Neutrophil (primary cell): ENCODE data around the gene REL.
A peak's percentile ranks its signal among the peaks of the same experiment; 100 is the strongest.

ENCODE experiments used
- H3K27ac ChIP-seq: fragments of 200-600 bp; sonication (generic); 2 replicates; pipeline ENCODE4 v1.5.1; 2016; ENCODE audit warnings: mild to moderate bottlenecking, moderate library complexity
- H3K27me3 ChIP-seq: fragments of 200-600 bp; sonication (generic); 2 replicates; pipeline ENCODE4 v1.6.0; 2016; ENCODE audit warnings: mild to moderate bottlenecking
- H3K36me3 ChIP-seq: fragments of 200-600 bp; sonication (generic); 2 replicates; pipeline ENCODE4 v1.5.1; 2017
- H3K4me1 ChIP-seq, 2 experiments: fragments of 200-600 bp in 1 of 2; sonication (generic) in 1 of 2; 1 replicate in 1 of 2; 2 replicates in 1 of 2; pipeline versions ENCODE4 v1.5.1 to v1.6.1; 2013 to 2016; ENCODE audit warnings: low read depth in 1 of 2, low read length in 1 of 2, mild to moderate bottlenecking in 1 of 2, moderate library complexity in 1 of 2; ENCODE audit not compliant: control insufficient read depth in 1 of 2, insufficient read depth in 1 of 2
- H3K4me3 ChIP-seq, 2 experiments: fragments of 200-600 bp in 1 of 2; sonication (generic) in 1 of 2; 1 replicate in 1 of 2; 2 replicates in 1 of 2; pipeline ENCODE4 v1.5.1; 2013 to 2016; ENCODE audit warnings: low read depth in 1 of 2, low read length in 1 of 2, mild to moderate bottlenecking in 1 of 2, moderate library complexity in 1 of 2
- H3K9me3 ChIP-seq: fragments of 200-600 bp; sonication (generic); 2 replicates; pipeline ENCODE4 v1.5.1; 2016
- CTCF ChIP-seq: fragments of 200-600 bp; sonication (generic); IDR thresholded peaks from 2 replicates; pipeline ENCODE4 v1.5.1; 2016; ENCODE audit warnings: antibody characterized with exemption

The REL gene

GRCh38 chr2:60948926-60949579 is 67.7 kb downstream of the REL start:
- no peaks in the 10 kb centered on the region for H3K27me3 ChIP-seq
- no peak overlapping the region for H3K4me3 ChIP-seq
- H3K36me3 ChIP-seq, result no peaks in the 10 kb centered on the region
- peaks cover 9% of the 10 kb centered on the region in 2 experiments for H3K4me1 ChIP-seq
- H3K9me3 ChIP-seq, result no peaks in the 10 kb centered on the region
- TF ChIP-seq CTCF, result no peak
- H3K27ac ChIP-seq, result no peak overlapping the region

- no peaks in the 10 kb centered on the region for H3K9me3 ChIP-seq
- no peaks in the 10 kb centered on the region for H3K27me3 ChIP-seq
- TF ChIP-seq CTCF, result no peak
- peak overlapping the region; percentile 66 for H3K27ac ChIP-seq
- H3K4me1 ChIP-seq, result peaks cover 17 to 19% of the 10 kb centered on the region in 2 experiments
- H3K4me3 ChIP-seq, result no peak overlapping the region
- no peaks in the 10 kb centered on the region for H3K36me3 ChIP-seq
Measured at GRCh38 chr2:60954139-60954538, 72.8 kb downstream of the REL start.

- Histone ChIP-seq H3K9me3 (no peaks in the 10 kb centered on the region), H3K36me3 (peaks cover 4% of the 10 kb centered on the region), H3K27me3 (no peaks in the 10 kb centered on the region), H3K4me1 (peaks cover 32 to 33% of the 10 kb centered on the region in 2 experiments), H3K27ac (no peak overlapping the region), H3K4me3 (no peak overlapping the region)
- TF ChIP-seq CTCF, result no peak
Measured at GRCh38 chr2:60957224-60957623, 75.8 kb downstream of the REL start.

- no peak overlapping the region for H3K27ac ChIP-seq
- no peak for TF ChIP-seq CTCF
- H3K27me3 ChIP-seq, result no peaks in the 10 kb centered on the region
- no peaks in the 10 kb centered on the region for H3K9me3 ChIP-seq
- H3K4me1 ChIP-seq, result peaks cover 33 to 34% of the 10 kb centered on the region in 2 experiments
- H3K36me3 ChIP-seq, result peaks cover 4% of the 10 kb centered on the region
- H3K4me3 ChIP-seq, result no peak overlapping the region
Measured at GRCh38 chr2:60957643-60958042, 76.3 kb downstream of the REL start.

GRCh38 chr2:60958361-60958760 is 77.0 kb downstream of the REL start:
- TF ChIP-seq CTCF, result no peak
- no peak overlapping the region for H3K4me3 ChIP-seq
- peaks cover 4% of the 10 kb centered on the region for H3K36me3 ChIP-seq
- H3K27me3 ChIP-seq, result no peaks in the 10 kb centered on the region
- H3K27ac ChIP-seq, result no peak overlapping the region
- no peaks in the 10 kb centered on the region for H3K9me3 ChIP-seq
- H3K4me1 ChIP-seq, result peaks cover 31 to 32% of the 10 kb centered on the region in 2 experiments
